Activated naive CD4-positive, alpha-beta T cell treated with anti-CD3 and anti-CD28 coated beads, Interleukin-2, amount 50 U/mL, for 24 hours (primary cell): ENCODE data around the gene KCNH8.

ENCODE experiments used
- H3K27ac Mint-ChIP-seq: one replicate; pipeline ENCODE4 v1.8.0; 2021; ENCODE audit warnings: mild to moderate bottlenecking, mixed read lengths
- H3K27me3 Mint-ChIP-seq: one replicate; pipeline ENCODE4 v1.8.0; 2021; ENCODE audit warnings: mixed read lengths
- H3K36me3 Mint-ChIP-seq: one replicate; pipeline ENCODE4 v1.8.0; 2021; ENCODE audit warnings: mixed read lengths
- H3K4me1 Mint-ChIP-seq: one replicate; pipeline ENCODE4 v1.8.0; 2021; ENCODE audit warnings: mixed read lengths
- H3K4me3 Mint-ChIP-seq: one replicate; pipeline ENCODE4 v1.8.0; 2021; ENCODE audit warnings: mild to moderate bottlenecking, mixed read lengths
- H3K9me3 Mint-ChIP-seq: one replicate; pipeline ENCODE4 v1.8.0; 2021; ENCODE audit warnings: mixed read lengths

The KCNH8 gene

GRCh38 chr3:19436746-19437145, 288.4 kb downstream of the KCNH8 start:
- no peaks in the 10 kb centered on the region for H3K36me3 Mint-ChIP-seq
- H3K9me3 Mint-ChIP-seq, result no peaks in the 10 kb centered on the region
- no peaks in the 10 kb centered on the region for H3K27me3 Mint-ChIP-seq
- H3K4me1 Mint-ChIP-seq, result no peaks in the 10 kb centered on the region
- H3K4me3 Mint-ChIP-seq, result no peak overlapping the region
- H3K27ac Mint-ChIP-seq, result no peak overlapping the region

- Mint-ChIP-seq H3K4me3 (no peak overlapping the region), H3K27ac (no peak overlapping the region), H3K36me3 (no peaks in the 10 kb centered on the region), H3K4me1 (no peaks in the 10 kb centered on the region), H3K27me3 (no peaks in the 10 kb centered on the region), H3K9me3 (no peaks in the 10 kb centered on the region)
Measured at GRCh38 chr3:19439944-19440343, 291.6 kb downstream of the KCNH8 start.

- peaks cover 4% of the 10 kb centered on the region for H3K4me1 Mint-ChIP-seq
- H3K9me3 Mint-ChIP-seq, result no peaks in the 10 kb centered on the region
- H3K4me3 Mint-ChIP-seq, result no peak overlapping the region
- H3K36me3 Mint-ChIP-seq, result no peaks in the 10 kb centered on the region
- no peak overlapping the region for H3K27ac Mint-ChIP-seq
- no peaks in the 10 kb centered on the region for H3K27me3 Mint-ChIP-seq
Measured at GRCh38 chr3:19446138-19446537, 297.8 kb downstream of the KCNH8 start.

GRCh38 chr3:19446687-19447086, 298.4 kb downstream of the KCNH8 start:
- Mint-ChIP-seq H3K27me3 (no peaks in the 10 kb centered on the region), H3K27ac (no peak overlapping the region), H3K4me3 (no peak overlapping the region), H3K4me1 (peaks cover 4% of the 10 kb centered on the region), H3K9me3 (no peaks in the 10 kb centered on the region), H3K36me3 (no peaks in the 10 kb centered on the region)

GRCh38 chr3:19455546-19455945, 307.2 kb downstream of the KCNH8 start:
- Mint-ChIP-seq H3K27ac (no peak overlapping the region), H3K4me3 (no peak overlapping the region), H3K4me1 (no peaks in the 10 kb centered on the region), H3K9me3 (peaks cover 5% of the 10 kb centered on the region), H3K36me3 (no peaks in the 10 kb centered on the region), H3K27me3 (no peaks in the 10 kb centered on the region)

- H3K4me1 Mint-ChIP-seq, result no peaks in the 10 kb centered on the region
- no peaks in the 10 kb centered on the region for H3K36me3 Mint-ChIP-seq
Measured at GRCh38 chr3:19456738-19457137, 308.4 kb downstream of the KCNH8 start.

GRCh38 chr3:19457449-19457848, 309.1 kb downstream of the KCNH8 start:
- H3K4me3 Mint-ChIP-seq, result no peak overlapping the region
- no peaks in the 10 kb centered on the region for H3K36me3 Mint-ChIP-seq
- no peaks in the 10 kb centered on the region for H3K4me1 Mint-ChIP-seq
- H3K9me3 Mint-ChIP-seq, result peaks cover 5% of the 10 kb centered on the region
- no peaks in the 10 kb centered on the region for H3K27me3 Mint-ChIP-seq
- no peak overlapping the region for H3K27ac Mint-ChIP-seq

More at GRCh38 chr3:19456738-19457137, 308.4 kb downstream of the KCNH8 start:
- Mint-ChIP-seq H3K27ac (no peak overlapping the region), H3K9me3 (peaks cover 5% of the 10 kb centered on the region), H3K4me3 (no peak overlapping the region), H3K27me3 (no peaks in the 10 kb centered on the region)

GRCh38 chr3:19467761-19468160, 319.5 kb downstream of the KCNH8 start:
- H3K9me3 Mint-ChIP-seq, result peaks cover 4% of the 10 kb centered on the region

GRCh38 chr3:19471138-19471537, 322.8 kb downstream of the KCNH8 start:
- Mint-ChIP-seq H3K4me3 (no peak overlapping the region), H3K36me3 (no peaks in the 10 kb centered on the region), H3K27me3 (no peaks in the 10 kb centered on the region), H3K27ac (no peak overlapping the region), H3K4me1 (no peaks in the 10 kb centered on the region), H3K9me3 (no peaks in the 10 kb centered on the region)

More at GRCh38 chr3:19467761-19468160, 319.5 kb downstream of the KCNH8 start:
- Mint-ChIP-seq H3K4me1 (no peaks in the 10 kb centered on the region), H3K27ac (no peak overlapping the region), H3K27me3 (no peaks in the 10 kb centered on the region), H3K36me3 (no peaks in the 10 kb centered on the region), H3K4me3 (no peak overlapping the region)

GRCh38 chr3:19473971-19474580, 325.8 kb downstream of the KCNH8 start:
- no peaks in the 10 kb centered on the region for H3K27me3 Mint-ChIP-seq
- no peaks in the 10 kb centered on the region for H3K4me1 Mint-ChIP-seq
- no peak overlapping the region for H3K27ac Mint-ChIP-seq
- H3K4me3 Mint-ChIP-seq, result no peak overlapping the region
- no peaks in the 10 kb centered on the region for H3K36me3 Mint-ChIP-seq
- no peaks in the 10 kb centered on the region for H3K9me3 Mint-ChIP-seq

- Mint-ChIP-seq H3K36me3 (no peaks in the 10 kb centered on the region), H3K27ac (no peak overlapping the region), H3K27me3 (no peaks in the 10 kb centered on the region), H3K4me1 (no peaks in the 10 kb centered on the region), H3K9me3 (no peaks in the 10 kb centered on the region), H3K4me3 (no peak overlapping the region)
Measured at GRCh38 chr3:19476281-19476680, 328.0 kb downstream of the KCNH8 start.

- Mint-ChIP-seq H3K27ac (no peak overlapping the region), H3K4me3 (no peak overlapping the region), H3K4me1 (no peaks in the 10 kb centered on the region), H3K9me3 (no peaks in the 10 kb centered on the region), H3K36me3 (no peaks in the 10 kb centered on the region), H3K27me3 (no peaks in the 10 kb centered on the region)
Measured at GRCh38 chr3:19485267-19485666, 337.0 kb downstream of the KCNH8 start.

- H3K4me3 Mint-ChIP-seq, result no peak overlapping the region
- H3K27me3 Mint-ChIP-seq, result no peaks in the 10 kb centered on the region
- H3K36me3 Mint-ChIP-seq, result no peaks in the 10 kb centered on the region
- no peak overlapping the region for H3K27ac Mint-ChIP-seq
- no peaks in the 10 kb centered on the region for H3K9me3 Mint-ChIP-seq
- H3K4me1 Mint-ChIP-seq, result no peaks in the 10 kb centered on the region
Measured at GRCh38 chr3:19487386-19487785, 339.1 kb downstream of the KCNH8 start.

- Mint-ChIP-seq H3K27ac (no peak overlapping the region), H3K4me1 (no peaks in the 10 kb centered on the region), H3K36me3 (no peaks in the 10 kb centered on the region), H3K27me3 (no peaks in the 10 kb centered on the region), H3K4me3 (no peak overlapping the region), H3K9me3 (no peaks in the 10 kb centered on the region)
Measured at GRCh38 chr3:19488939-19489338, 340.6 kb downstream of the KCNH8 start.

GRCh38 chr3:19489936-19490335, 341.6 kb downstream of the KCNH8 start:
- no peaks in the 10 kb centered on the region for H3K27me3 Mint-ChIP-seq
- H3K4me3 Mint-ChIP-seq, result no peak overlapping the region
- H3K36me3 Mint-ChIP-seq, result no peaks in the 10 kb centered on the region
- no peak overlapping the region for H3K27ac Mint-ChIP-seq
- H3K9me3 Mint-ChIP-seq, result no peaks in the 10 kb centered on the region
- H3K4me1 Mint-ChIP-seq, result no peaks in the 10 kb centered on the region

GRCh38 chr3:19506171-19506570, 357.9 kb downstream of the KCNH8 start:
- Mint-ChIP-seq H3K27me3 (no peaks in the 10 kb centered on the region), H3K9me3 (no peaks in the 10 kb centered on the region), H3K4me3 (no peak overlapping the region), H3K4me1 (no peaks in the 10 kb centered on the region), H3K27ac (no peak overlapping the region), H3K36me3 (no peaks in the 10 kb centered on the region)

GRCh38 chr3:19522305-19522704, 374.0 kb downstream of the KCNH8 start:
- Mint-ChIP-seq H3K27ac (no peak overlapping the region), H3K36me3 (no peaks in the 10 kb centered on the region), H3K4me1 (no peaks in the 10 kb centered on the region), H3K9me3 (no peaks in the 10 kb centered on the region), H3K4me3 (no peak overlapping the region), H3K27me3 (no peaks in the 10 kb centered on the region)
